GM10248 (cell line): ENCODE data around the gene ZC3H15.
A peak's percentile ranks its signal among the peaks of the same experiment; 100 is the strongest.
"Not testable (repeated sequence)": the region's sequence is repeated elsewhere in the genome, so short reads cannot be mapped to it uniquely, and the experiment has no call there.

ENCODE experiments used
- CTCF ChIA-PET: fragments of 300-600 bp; sonication (Branson Sonifier 250); formaldehyde crosslinking; extraction: SDS; loops from one replicate; lab custom pipeline; 2021; ENCODE audit warnings: antibody characterized with exemption; lab: Yijun Ruan, JAX
- POLR2A ChIA-PET: fragments of 350-650 bp; sonication (Branson Sonifier 250); formaldehyde crosslinking; extraction: SDS; loops from one replicate; lab custom pipeline; 2020; ENCODE audit warnings: antibody characterized with exemption; lab: Yijun Ruan, JAX
- DNase-seq: peaks from one replicate; pipeline ENCODE4 v3.0.0; 2012; ENCODE audit errors: extremely low spot score
- CTCF ChIP-seq: IDR thresholded peaks from 2 replicates; pipeline ENCODE4 v1.5.1; 2012; ENCODE audit warnings: mild to moderate bottlenecking, low read depth; ENCODE audit errors: extremely low read depth, missing control alignments, control extremely low read depth

The ZC3H15 gene

DNA sequence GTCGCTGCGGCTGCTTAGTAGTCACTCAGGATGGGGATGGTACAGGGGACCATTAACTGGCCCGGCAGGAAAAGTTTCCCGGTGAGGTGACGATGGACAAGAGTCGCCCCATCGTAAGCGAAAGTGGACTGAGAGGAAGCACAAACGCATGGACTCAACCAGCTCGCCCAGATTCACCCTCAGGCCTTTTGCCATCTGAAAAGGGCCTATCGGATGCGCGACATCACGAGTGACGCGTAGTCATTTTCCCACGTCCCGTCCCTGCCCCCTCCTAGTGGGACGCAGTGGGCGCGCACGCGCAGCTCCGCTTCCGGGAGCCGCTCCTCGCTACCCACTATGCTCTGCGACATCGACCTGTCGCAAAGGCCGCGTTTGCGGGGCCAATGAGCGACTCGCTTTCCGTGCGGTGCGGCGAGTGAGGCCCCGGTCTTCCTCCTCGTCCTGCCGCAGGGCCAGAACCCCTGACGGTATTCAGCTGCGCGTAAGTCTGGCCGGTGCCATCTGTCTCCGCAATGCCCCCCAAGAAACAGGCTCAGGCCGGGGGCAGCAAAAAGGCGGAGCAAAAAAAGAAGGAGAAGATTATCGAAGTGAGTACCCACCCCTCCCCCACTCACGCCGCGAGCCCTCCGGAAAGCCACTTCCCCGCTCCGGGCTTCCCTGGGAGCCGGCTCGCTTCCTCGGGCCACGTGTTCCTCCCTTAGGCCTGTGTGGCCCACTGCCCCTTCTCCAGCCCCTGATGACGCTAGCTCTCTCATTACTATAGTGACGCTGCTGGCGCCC, at the start of gene ZC3H15:
TSS of gene ZC3H15 (plus strand) at position 390 of the 780 bp plus-strand sequence. CDS start at position 513, 123 bp downstream.
- DNase-seq = peak; percentile 95
- CTCF ChIA-PET = interaction anchor here (1.2 to 1.4 kb wide), 3 partner anchors 10 to 155 kb away, joined by 4 read pairs; no protein-coding TSS in a partner anchor
- TF ChIP-seq CTCF = no peak
- POLR2A ChIA-PET = interaction anchor here (0.5 kb wide), 1 partner anchor 221 kb away, joined by 5 read pairs; no protein-coding TSS in a partner anchor

GRCh38 chr2:186437719-186438118, 48.3 kb upstream of the ZC3H15 start:
- no peak for TF ChIP-seq CTCF
- CTCF ChIA-PET = no interaction called here
- no peak for DNase-seq
- POLR2A ChIA-PET = no interaction called here

- POLR2A ChIA-PET, DNase-seq, CTCF ChIA-PET: not testable (repeated sequence)
Observed at GRCh38 chr2:186439673-186440095, 46.4 kb upstream of the ZC3H15 start.

DNA sequence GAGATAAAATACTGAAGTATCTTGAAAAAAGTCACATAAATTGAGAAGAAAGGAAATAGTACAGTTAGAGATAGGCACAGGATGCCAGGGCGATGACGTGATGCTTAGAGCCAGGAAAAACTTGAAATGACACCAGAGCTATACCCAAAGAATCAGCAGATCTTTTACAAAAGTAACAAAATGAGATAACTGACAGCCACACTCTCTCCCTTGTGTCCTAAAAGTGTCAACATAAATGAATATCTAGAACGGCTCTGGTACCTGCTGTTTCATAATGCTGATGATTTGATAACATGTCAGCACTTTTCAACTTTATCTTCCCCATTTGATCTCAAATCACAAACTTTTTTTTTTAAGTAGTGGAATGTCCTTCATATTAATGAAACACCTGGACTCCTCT, 45.6 kb upstream of the ZC3H15 start:
- no peak for TF ChIP-seq CTCF
- ChIA-PET CTCF (interaction anchor here (1.3 kb wide), 1 partner anchor 33 kb away, joined by 3 read pairs; no protein-coding TSS in a partner anchor), POLR2A (no interaction called here)
- DNase-seq = no peak

DNA sequence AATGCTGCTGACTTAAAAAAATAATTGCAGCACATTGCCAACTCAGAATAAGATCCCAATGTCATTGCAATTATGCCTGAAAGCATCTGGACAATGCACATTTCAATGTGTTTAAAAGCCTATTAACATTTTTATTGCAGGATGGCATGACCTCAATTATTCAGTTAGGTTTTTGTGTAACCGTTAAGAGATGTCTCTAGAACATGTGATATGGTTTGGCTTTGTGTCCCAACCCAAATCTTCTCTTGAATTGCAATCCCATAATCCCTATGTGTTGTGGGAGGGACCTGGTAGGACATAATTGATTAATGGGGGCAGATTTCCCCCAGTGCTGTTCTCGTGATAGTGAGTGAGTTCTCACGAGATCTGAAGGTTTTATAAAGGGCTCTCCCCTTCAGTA, 43.2 kb upstream of the ZC3H15 start:
- no peak for DNase-seq
- CTCF ChIA-PET = no interaction called here
- POLR2A ChIA-PET = no interaction called here
- TF ChIP-seq CTCF = no peak

- no peak for TF ChIP-seq CTCF
- DNase-seq = no peak
- CTCF ChIA-PET = interaction anchor here (1.2 to 1.3 kb wide), 2 partner anchors 10 to 84 kb away, joined by 3 to 4 read pairs; no protein-coding TSS in a partner anchor
- POLR2A ChIA-PET = no interaction called here
Observed at GRCh38 chr2:186443851-186444250, 42.2 kb upstream of the ZC3H15 start.

DNA sequence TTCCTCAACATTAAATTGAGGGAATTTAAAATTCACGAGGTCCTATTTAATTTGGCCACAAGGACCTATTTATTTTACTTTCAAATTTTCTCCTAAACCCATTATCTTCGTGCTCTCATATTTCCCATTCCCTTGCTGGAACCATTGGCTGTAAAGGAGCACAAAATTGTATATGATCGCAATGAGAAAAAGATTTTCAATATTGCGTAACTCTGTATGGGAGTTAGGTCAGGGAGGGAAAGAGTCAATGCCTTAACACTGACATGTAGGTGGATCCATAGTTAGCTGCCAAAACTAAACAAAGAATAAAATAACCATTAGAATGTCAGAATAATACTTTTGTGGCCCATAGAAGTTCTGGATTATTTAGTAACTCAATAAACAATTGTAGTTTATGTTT, 40.6 kb upstream of the ZC3H15 start:
- CTCF ChIA-PET = interaction anchor here (1.2 kb wide), 1 partner anchor 13 kb away, joined by 4 read pairs; no protein-coding TSS in a partner anchor
- DNase-seq = no peak
- POLR2A ChIA-PET = no interaction called here
- TF ChIP-seq CTCF = no peak
